ENCODE measurements around the gene SGK2.

Gene SGK2

DNA sequence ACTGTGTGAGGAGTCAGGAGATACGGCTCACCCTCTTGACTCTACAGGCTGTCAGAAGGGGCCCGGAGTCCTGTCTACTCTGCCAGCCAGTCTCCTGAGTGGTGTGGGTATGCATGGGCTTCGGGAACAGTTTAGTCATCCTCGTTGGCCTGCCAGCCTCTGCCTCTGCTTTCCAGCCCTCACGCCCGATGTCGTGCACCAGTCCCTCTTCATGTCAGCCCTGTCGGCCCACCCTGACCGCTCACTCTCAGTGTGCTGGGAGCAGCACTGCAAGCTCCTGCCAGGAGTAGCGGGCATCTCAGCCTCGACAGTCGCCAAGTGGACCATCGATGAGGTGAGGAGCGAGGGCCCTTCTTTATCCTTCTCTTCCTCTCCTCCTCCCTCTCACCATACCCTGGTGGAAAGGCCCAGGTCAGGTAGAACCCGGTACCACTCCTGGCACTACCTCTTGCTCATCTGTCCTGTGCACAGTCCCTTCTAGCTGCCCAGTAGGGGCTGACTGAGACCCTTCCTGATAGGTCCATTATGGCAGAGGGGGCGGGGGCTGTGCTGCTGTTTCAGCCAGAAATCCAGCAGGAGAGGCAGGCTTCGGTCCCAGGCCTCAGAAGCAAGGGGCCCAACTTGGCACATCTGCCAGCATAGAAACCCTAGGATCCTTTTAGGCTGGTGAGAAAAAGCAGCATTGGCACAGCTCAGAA is 18.7 kb upstream of the SGK2 start:
- TF ChIP-seq, protein P1, sequence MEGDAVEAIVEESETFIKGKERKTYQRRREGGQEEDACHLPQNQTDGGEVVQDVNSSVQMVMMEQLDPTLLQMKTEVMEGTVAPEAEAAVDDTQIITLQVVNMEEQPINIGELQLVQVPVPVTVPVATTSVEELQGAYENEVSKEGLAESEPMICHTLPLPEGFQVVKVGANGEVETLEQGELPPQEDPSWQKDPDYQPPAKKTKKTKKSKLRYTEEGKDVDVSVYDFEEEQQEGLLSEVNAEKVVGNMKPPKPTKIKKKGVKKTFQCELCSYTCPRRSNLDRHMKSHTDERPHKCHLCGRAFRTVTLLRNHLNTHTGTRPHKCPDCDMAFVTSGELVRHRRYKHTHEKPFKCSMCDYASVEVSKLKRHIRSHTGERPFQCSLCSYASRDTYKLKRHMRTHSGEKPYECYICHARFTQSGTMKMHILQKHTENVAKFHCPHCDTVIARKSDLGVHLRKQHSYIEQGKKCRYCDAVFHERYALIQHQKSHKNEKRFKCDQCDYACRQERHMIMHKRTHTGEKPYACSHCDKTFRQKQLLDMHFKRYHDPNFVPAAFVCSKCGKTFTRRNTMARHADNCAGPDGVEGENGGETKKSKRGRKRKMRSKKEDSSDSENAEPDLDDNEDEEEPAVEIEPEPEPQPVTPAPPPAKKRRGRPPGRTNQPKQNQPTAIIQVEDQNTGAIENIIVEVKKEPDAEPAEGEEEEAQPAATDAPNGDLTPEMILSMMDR (IDR thresholded peaks at IDR 0.05; ENCODE audit: low read depth, low read length, missing control alignments), result no peak
- no peak overlapping the region for H3K4me3 ChIP-seq (replicated peaks; ENCODE audit: low read depth, low read length)

GRCh38 chr20:43540673-43541060 is 18.2 kb upstream of the SGK2 start:
- TF ChIP-seq, protein P1 (IDR thresholded peaks at IDR 0.05; ENCODE audit: low read depth, low read length, missing control alignments), result no peak
- no peak overlapping the region for H3K4me3 ChIP-seq (replicated peaks; ENCODE audit: low read depth, low read length)
- no peak for DNase-seq (ENCODE audit: extremely low read depth, low read depth)

More for the DNA sequence above, 18.7 kb upstream of the SGK2 start:
- DNase-seq (ENCODE audit: extremely low read depth, low read depth), result no peak

GRCh38 chr20:43541214-43541613 is 17.6 kb upstream of the SGK2 start:
- no peak for DNase-seq (ENCODE audit: extremely low read depth, low read depth)
- TF ChIP-seq, protein P1 (IDR thresholded peaks at IDR 0.05; ENCODE audit: low read depth, low read length, missing control alignments), result no peak
- H3K4me3 ChIP-seq (replicated peaks; ENCODE audit: low read depth, low read length), result no peak overlapping the region

GRCh38 chr20:43542161-43542560 is 16.7 kb upstream of the SGK2 start:
- TF ChIP-seq, protein P1 (IDR thresholded peaks at IDR 0.05; ENCODE audit: low read depth, low read length, missing control alignments), result no peak
- no peak overlapping the region for H3K4me3 ChIP-seq (replicated peaks; ENCODE audit: low read depth, low read length)
- no peak for DNase-seq (ENCODE audit: extremely low read depth, low read depth)

GRCh38 chr20:43542674-43543073 is 16.2 kb upstream of the SGK2 start:
- no peak overlapping the region for H3K4me3 ChIP-seq (replicated peaks; ENCODE audit: low read depth, low read length)
- TF ChIP-seq, protein P1 (IDR thresholded peaks at IDR 0.05; ENCODE audit: low read depth, low read length, missing control alignments), result no peak
- no peak for DNase-seq (ENCODE audit: extremely low read depth, low read depth)

GRCh38 chr20:43543138-43543537 is 15.7 kb upstream of the SGK2 start:
- TF ChIP-seq, protein P1 (IDR thresholded peaks at IDR 0.05; ENCODE audit: low read depth, low read length, missing control alignments), result no peak
- no peak for DNase-seq (ENCODE audit: extremely low read depth, low read depth)
- no peak overlapping the region for H3K4me3 ChIP-seq (replicated peaks; ENCODE audit: low read depth, low read length)

DNA sequence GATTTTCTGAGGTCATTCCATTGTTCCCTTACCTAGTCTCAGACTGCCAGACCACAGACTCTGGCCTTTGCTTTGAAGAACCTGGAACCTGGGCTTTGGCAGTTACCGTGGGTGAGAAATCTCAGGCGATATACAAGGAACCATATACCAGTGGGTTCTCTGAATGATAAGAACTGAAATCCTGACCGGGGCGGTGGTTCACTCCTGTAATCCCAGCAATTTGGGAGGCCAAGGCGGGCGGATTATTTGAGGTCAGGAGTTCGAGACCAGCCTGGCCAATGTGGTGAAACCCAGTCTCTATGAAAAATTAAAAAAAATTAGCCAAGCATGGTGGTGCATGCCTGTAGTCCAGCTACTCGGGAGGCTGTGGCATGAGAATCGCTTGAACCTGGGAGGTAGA is 14.3 kb upstream of the SGK2 start:
- DNase-seq (ENCODE audit: extremely low read depth, low read depth), result no peak
- H3K4me3 ChIP-seq (replicated peaks; ENCODE audit: low read depth, low read length), result no peak overlapping the region
- TF ChIP-seq, protein P1 (IDR thresholded peaks at IDR 0.05; ENCODE audit: low read depth, low read length, missing control alignments), result no peak

All from HFF-Myc (cell line).